Measurements from ENCODE around the gene MNDA.

Gene MNDA

GRCh38 chr1:158830904-158831507 lies at the start of gene MNDA:
TSS of gene MNDA (plus strand) at chr1:158831351. CDS start at chr1:158842154, 10,803 bp downstream.
- H3K4me3 ChIP-seq (ENCODE audit: low read depth, low read length), result no peak within 1 kb of the TSS

GRCh38 chr1:158793604-158794003 lies 37.5 kb upstream of the MNDA start:
- no peak overlapping the region for H3K4me3 ChIP-seq (ENCODE audit: low read depth, low read length)
- TF ChIP-seq CTCF (IDR thresholded peaks at IDR 0.05; ENCODE audit: low read depth, low read length), result no peak

More at GRCh38 chr1:158830904-158831507, at the start of gene MNDA:
- no peak for TF ChIP-seq CTCF (IDR thresholded peaks at IDR 0.05; ENCODE audit: low read depth, low read length)

- no peak for TF ChIP-seq CTCF (IDR thresholded peaks at IDR 0.05; ENCODE audit: low read depth, low read length)
- no peak overlapping the region for H3K4me3 ChIP-seq (ENCODE audit: low read depth, low read length)
Observed at GRCh38 chr1:158794247-158794646, 36.9 kb upstream of the MNDA start.

DNA sequence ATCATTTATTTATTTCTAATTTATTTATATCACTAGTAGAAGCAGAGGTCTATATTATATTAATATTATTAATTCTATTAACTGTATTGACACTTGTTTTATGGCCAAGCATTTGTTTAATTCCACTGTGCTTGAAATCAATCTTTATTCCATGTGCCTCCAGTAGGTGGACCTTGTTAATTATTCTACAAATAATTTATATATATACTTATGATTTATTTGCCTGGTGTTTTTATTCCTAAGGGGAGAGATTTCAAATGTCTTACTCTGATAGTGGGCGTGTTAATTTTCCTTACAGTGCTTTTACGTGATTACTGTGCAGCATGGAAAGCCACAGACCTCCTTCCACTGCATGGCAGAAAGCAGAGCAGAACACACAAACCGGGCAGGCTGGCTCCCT lies 32.6 kb upstream of the MNDA start:
- H3K4me3 ChIP-seq (ENCODE audit: low read depth, low read length), result no peak overlapping the region
- TF ChIP-seq CTCF (IDR thresholded peaks at IDR 0.05; ENCODE audit: low read depth, low read length), result no peak

- TF ChIP-seq CTCF (IDR thresholded peaks at IDR 0.05; ENCODE audit: low read depth, low read length), result no peak
- no peak overlapping the region for H3K4me3 ChIP-seq (ENCODE audit: low read depth, low read length)
Observed at GRCh38 chr1:158799689-158800088, 31.5 kb upstream of the MNDA start.

DNA sequence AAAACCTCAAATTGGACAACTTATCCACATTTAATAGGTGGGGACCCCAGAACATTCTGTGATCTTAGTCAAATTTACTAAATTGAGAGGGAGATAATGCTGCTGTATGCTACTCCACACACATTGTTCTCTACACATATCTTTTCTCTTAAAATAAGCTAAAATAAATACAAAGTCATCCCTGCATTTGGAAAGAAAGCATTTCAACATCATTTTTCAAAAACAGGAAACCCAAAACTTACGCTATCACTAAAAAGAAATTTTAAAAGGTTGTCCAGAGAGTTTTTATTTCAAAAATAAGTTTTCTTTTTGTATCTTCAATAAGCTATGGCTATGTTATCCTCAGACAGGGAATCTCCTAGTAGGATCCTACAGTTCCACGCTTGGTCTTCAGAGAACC lies 30.6 kb upstream of the MNDA start:
- no peak for TF ChIP-seq CTCF (IDR thresholded peaks at IDR 0.05; ENCODE audit: low read depth, low read length)
- no peak overlapping the region for H3K4me3 ChIP-seq (ENCODE audit: low read depth, low read length)

GRCh38 chr1:158801396-158801795 lies 29.8 kb upstream of the MNDA start:
- H3K4me3 ChIP-seq (ENCODE audit: low read depth, low read length), result no peak overlapping the region
- TF ChIP-seq CTCF (IDR thresholded peaks at IDR 0.05; ENCODE audit: low read depth, low read length), result no peak

Measured in WI38 (cell line).